ENCODE data around the gene ZBTB21.

- no peak for TF ChIP-seq TAF1 (IDR thresholded peaks at IDR 0.05; ENCODE audit: borderline replicate concordance, low read depth, low read length)
- no peak for TF ChIP-seq POLR2A (IDR thresholded peaks at IDR 0.05; ENCODE audit: low read depth, low read length)
Observed at GRCh38 chr21:42025376-42026081, 15.4 kb upstream of the ZBTB21 start.

All from GM12892 (cell line).